ENCODE data around the gene MS4A8. TPM values are rescaled to one million over a fixed set of nuclear protein-coding genes. Genes with fewer than 3 reads are reported as not detected.
A peak's percentile ranks its signal among the peaks of the same experiment; 100 is the strongest.
"Not testable (repeated sequence)": the region's sequence is repeated elsewhere in the genome, so short reads cannot be mapped to it uniquely, and the experiment has no call there.

MS4A8 gene
- total RNA-seq, 1 donor from 2014 or later, result not detected

GRCh38 chr11:60703374-60703773 lies 4.0 kb downstream of the MS4A8 start:
- no peak overlapping the region for H3K27ac Mint-ChIP-seq
- H3K4me1 Mint-ChIP-seq, result no peaks in the 10 kb centered on the region

GRCh38 chr11:60705895-60706294 lies 6.5 kb downstream of the MS4A8 start:
- Mint-ChIP-seq H3K4me1 (no peaks in the 10 kb centered on the region), H3K9me3 (no peaks in the 10 kb centered on the region), H3K4me3 (no peak overlapping the region), H3K27ac (no peak overlapping the region), H3K36me3 (no peaks in the 10 kb centered on the region), H3K27me3 (ENCODE audit: low read depth) (peaks cover 25% of the 10 kb centered on the region)
- TF ChIP-seq, protein P1, sequence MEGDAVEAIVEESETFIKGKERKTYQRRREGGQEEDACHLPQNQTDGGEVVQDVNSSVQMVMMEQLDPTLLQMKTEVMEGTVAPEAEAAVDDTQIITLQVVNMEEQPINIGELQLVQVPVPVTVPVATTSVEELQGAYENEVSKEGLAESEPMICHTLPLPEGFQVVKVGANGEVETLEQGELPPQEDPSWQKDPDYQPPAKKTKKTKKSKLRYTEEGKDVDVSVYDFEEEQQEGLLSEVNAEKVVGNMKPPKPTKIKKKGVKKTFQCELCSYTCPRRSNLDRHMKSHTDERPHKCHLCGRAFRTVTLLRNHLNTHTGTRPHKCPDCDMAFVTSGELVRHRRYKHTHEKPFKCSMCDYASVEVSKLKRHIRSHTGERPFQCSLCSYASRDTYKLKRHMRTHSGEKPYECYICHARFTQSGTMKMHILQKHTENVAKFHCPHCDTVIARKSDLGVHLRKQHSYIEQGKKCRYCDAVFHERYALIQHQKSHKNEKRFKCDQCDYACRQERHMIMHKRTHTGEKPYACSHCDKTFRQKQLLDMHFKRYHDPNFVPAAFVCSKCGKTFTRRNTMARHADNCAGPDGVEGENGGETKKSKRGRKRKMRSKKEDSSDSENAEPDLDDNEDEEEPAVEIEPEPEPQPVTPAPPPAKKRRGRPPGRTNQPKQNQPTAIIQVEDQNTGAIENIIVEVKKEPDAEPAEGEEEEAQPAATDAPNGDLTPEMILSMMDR (IDR thresholded peaks at IDR 0.05; ENCODE audit: unreplicated experiment), result no peak
- DNase-seq (ENCODE audit: low spot score in 2 of 2, unreplicated experiment in 2 of 2), result no peak

More at GRCh38 chr11:60703374-60703773, 4.0 kb downstream of the MS4A8 start:
- TF ChIP-seq, protein P1 (IDR thresholded peaks at IDR 0.05; ENCODE audit: unreplicated experiment), result no peak
- Mint-ChIP-seq H3K36me3 (no peaks in the 10 kb centered on the region), H3K4me3 (no peak overlapping the region), H3K27me3 (ENCODE audit: low read depth) (peaks cover 22% of the 10 kb centered on the region), H3K9me3 (no peaks in the 10 kb centered on the region)
- no peak for DNase-seq (ENCODE audit: low spot score in 2 of 2, unreplicated experiment in 2 of 2)

DNA sequence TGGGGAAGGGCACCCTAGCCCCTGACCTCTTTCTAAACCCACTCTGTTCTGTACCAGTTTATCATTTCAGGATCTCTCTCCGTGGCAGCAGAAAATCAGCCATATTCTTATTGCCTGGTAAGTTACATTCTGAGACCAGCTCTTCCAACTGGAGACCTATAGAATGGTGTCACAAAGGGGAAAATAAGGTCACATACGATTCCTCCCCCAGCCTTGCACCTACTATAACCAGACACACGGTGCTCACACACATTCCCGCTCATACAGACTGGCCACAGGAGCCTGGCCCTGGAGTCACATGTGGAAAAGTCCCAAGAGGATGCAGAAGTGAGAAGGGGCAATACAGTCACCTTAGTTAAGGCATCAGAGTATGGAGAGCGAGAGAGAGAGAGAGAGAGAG lies 7.5 kb downstream of the MS4A8 start:
- Mint-ChIP-seq H3K4me3 (no peak overlapping the region), H3K27ac (no peak overlapping the region), H3K9me3 (no peaks in the 10 kb centered on the region), H3K4me1 (no peaks in the 10 kb centered on the region), H3K36me3 (no peaks in the 10 kb centered on the region), H3K27me3 (ENCODE audit: low read depth) (peaks cover 25% of the 10 kb centered on the region)
- DNase-seq (ENCODE audit: low spot score in 2 of 2, unreplicated experiment in 2 of 2), result peak in 1 of 2 experiments; percentile 13
- TF ChIP-seq, protein P1 (IDR thresholded peaks at IDR 0.05; ENCODE audit: unreplicated experiment), result no peak

DNA sequence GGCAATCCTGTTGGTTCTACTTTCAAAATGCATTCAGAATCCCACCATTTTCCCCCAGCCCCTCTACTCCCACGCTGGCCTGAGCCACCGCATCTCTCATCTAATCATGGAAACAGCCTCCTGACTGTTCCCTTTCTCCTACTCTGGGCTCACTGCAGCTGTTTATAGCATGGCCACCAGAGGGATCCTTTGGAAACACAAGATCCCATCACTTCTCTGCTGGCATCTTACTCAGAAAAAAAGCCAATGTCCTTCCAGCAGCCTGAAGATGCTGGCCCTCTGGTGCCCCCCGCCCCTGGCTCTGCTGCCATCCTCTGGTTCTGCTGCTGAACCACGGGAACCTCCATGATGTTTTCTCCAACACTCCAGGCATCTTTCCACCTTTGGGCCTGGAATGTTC lies 11.1 kb downstream of the MS4A8 start:
- Mint-ChIP-seq H3K27me3 (ENCODE audit: low read depth) (peaks cover 24% of the 10 kb centered on the region), H3K36me3 (no peaks in the 10 kb centered on the region), H3K4me1 (no peaks in the 10 kb centered on the region), H3K4me3 (no peak overlapping the region), H3K9me3 (no peaks in the 10 kb centered on the region), H3K27ac (no peak overlapping the region)
- no peak for DNase-seq (ENCODE audit: low spot score in 2 of 2, unreplicated experiment in 2 of 2)
- TF ChIP-seq, protein P1 (IDR thresholded peaks at IDR 0.05; ENCODE audit: unreplicated experiment), result no peak

DNA sequence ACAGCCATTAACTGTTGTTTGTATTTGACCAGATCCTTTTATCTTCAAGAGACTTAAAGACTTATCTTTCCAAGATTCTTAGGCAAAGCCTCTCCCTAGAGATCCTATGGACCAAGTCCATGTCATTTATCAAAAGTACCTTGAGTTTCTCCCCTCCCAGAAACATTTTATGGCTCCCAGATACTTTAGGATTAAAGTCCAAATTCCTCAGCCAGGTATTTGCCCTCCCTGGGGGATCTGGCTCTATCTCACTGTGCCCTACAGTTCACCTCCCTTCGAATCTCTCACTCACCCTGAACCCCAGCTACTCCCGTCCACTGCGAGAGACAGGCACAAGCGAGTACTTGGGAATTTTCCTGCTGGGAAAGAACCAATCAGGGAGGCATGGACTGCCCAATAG lies 11.9 kb downstream of the MS4A8 start:
- no peak overlapping the region for H3K4me3 Mint-ChIP-seq
- H3K9me3 Mint-ChIP-seq, result no peaks in the 10 kb centered on the region
- peaks cover 25% of the 10 kb centered on the region for H3K27me3 Mint-ChIP-seq (ENCODE audit: low read depth)
- H3K36me3 Mint-ChIP-seq, result no peaks in the 10 kb centered on the region
- TF ChIP-seq, protein P1 (IDR thresholded peaks at IDR 0.05; ENCODE audit: unreplicated experiment), result no peak
- H3K4me1 Mint-ChIP-seq, result no peaks in the 10 kb centered on the region
- no peak overlapping the region for H3K27ac Mint-ChIP-seq
- no peak for DNase-seq (ENCODE audit: low spot score in 2 of 2, unreplicated experiment in 2 of 2)

DNA sequence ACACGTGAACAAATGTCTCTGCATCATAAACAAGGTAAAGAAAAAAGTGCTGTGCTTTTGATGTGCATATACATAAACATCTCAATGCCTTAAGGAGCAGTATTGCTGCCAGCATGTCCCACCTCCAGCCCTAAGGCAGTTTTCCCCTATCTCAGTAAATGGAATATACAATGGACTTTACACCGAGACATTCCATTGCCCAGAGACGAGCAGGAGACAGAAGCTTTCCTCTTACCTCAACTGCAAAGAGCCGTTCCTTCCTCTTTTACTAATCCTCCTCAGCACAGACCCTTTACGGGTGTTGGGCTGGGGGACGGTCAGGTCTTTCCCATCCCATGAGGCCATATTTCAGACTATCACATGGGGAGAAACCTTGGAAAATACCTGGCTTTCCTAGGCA lies 14.0 kb downstream of the MS4A8 start:
- H3K4me1 Mint-ChIP-seq; DNase-seq (ENCODE audit: low spot score in 2 of 2, unreplicated experiment in 2 of 2); H3K27ac Mint-ChIP-seq; H3K9me3 Mint-ChIP-seq; H3K4me3 Mint-ChIP-seq; H3K36me3 Mint-ChIP-seq: not testable (repeated sequence)
- peaks cover 12% of the 10 kb centered on the region for H3K27me3 Mint-ChIP-seq (ENCODE audit: low read depth)

All from mesothelial cell of epicardium (in vitro differentiated cells).